HepG2 (cell line): ENCODE results near the gene SLC25A52. TPM values are rescaled to one million over a fixed set of nuclear protein-coding genes. Genes with fewer than 3 reads are reported as not detected.
"Not testable (repeated sequence)": the region's sequence is repeated elsewhere in the genome, so short reads cannot be mapped to it uniquely, and the experiment has no call there.

Experiments
- ATAC-seq: fragments of 200-7000 bp; cut with Tn5 transposase; 3 replicates; pipeline ENCODE4 v1.9.1; 2020; ENCODE audit warnings: mild to moderate bottlenecking, moderate library complexity
- BruUV-seq: library from RNA; stranded (reverse); fragments of 400-500 nt; replicated peaks from 2 replicates; lab custom pipeline; 2021; lab: Mats Ljungman, UMichigan
- CTCF ChIA-PET: fragments of 300-600 bp; formaldehyde crosslinking; extraction: SDS; loops from one replicate; lab custom pipeline; 2021; ENCODE audit warnings: low total read pairs, inconsistent platforms, low intra/inter-chr PET ratio; lab: Yijun Ruan, JAX
- POLR2A ChIA-PET: fragments of 350-600 bp; sonication (Branson Sonifier 250); formaldehyde crosslinking; loops from one replicate; lab custom pipeline; 2020; ENCODE audit warnings: antibody characterized with exemption, inconsistent platforms; lab: Yijun Ruan, JAX
- DNase-seq: peaks from one replicate; pipeline ENCODE4 v3.0.0-alpha.2; 2015; ENCODE audit warnings: low spot score
- FAIRE-seq: peaks from 3 replicates; lab custom pipeline; 2011; peaks lifted over from hg19 to GRCh38; lab: Jason Lieb, UNC
- H2AFZ ChIP-seq: one replicate; pipeline ENCODE4 v1.6.1; 2011; ENCODE audit warnings: low read length, inconsistent platforms
- H3K27ac ChIP-seq: fragments of 300-600 bp; 3 replicates; pipeline ENCODE4 v1.8.0; 2011; ENCODE audit warnings: mixed run types, mild to moderate bottlenecking, mixed read lengths, low read length, inconsistent platforms; ENCODE audit not compliant: insufficient read depth; ENCODE audit errors: extremely low read length
- H3K27me3 ChIP-seq, 2 experiments: fragments of 200-600 bp in 1 of 2; 2 replicates in 1 of 2; 3 replicates in 1 of 2; pipeline versions ENCODE4 v1.6.0 to v1.8.0; 2011; ENCODE audit warnings: low read length in 2 of 2, mild to moderate bottlenecking in 2 of 2, moderate library complexity in 2 of 2, inconsistent platforms in 1 of 2; ENCODE audit not compliant: insufficient read depth in 2 of 2, control insufficient read depth in 1 of 2
- H3K36me3 ChIP-seq, 2 experiments: fragments of 200-600 bp in 1 of 2; replicated peaks in 1 of 2; 2 replicates in 1 of 2; 3 replicates in 1 of 2; pipeline versions ENCODE4 v1.5.1 to v1.8.0; 2011; ENCODE audit warnings: low read length in 2 of 2, inconsistent platforms in 1 of 2; ENCODE audit not compliant: insufficient read depth in 2 of 2, control insufficient read depth in 1 of 2
- H3K4me1 ChIP-seq: 2 replicates; pipeline ENCODE4 v1.5.1; 2012; ENCODE audit warnings: low read length, inconsistent platforms; ENCODE audit not compliant: insufficient read depth
- H3K4me2 ChIP-seq: 2 replicates; pipeline ENCODE4 v1.6.0; 2011; ENCODE audit warnings: low read depth, low read length, inconsistent platforms
- H3K4me3 ChIP-seq, 3 experiments: fragments of 200-600 bp in 1 of 3; sonication (generic), shearing (Covaris generic) in 1 of 3; replicated peaks in 1 of 3; 2 replicates each; pipeline ENCODE4 v1.5.1; 2011 to 2016; ENCODE audit warnings: low read length in 3 of 3, inconsistent platforms in 2 of 3, low read depth in 2 of 3, mild to moderate bottlenecking in 2 of 3, control low read depth in 1 of 3, mixed read lengths in 1 of 3; ENCODE audit not compliant: insufficient read depth in 1 of 3
- H3K79me2 ChIP-seq: one replicate; pipeline ENCODE4 v1.6.1; 2011; ENCODE audit warnings: low read length, inconsistent platforms; ENCODE audit not compliant: insufficient read depth
- H3K9ac ChIP-seq: 2 replicates; pipeline ENCODE4 v1.6.0; 2011; ENCODE audit warnings: mild to moderate bottlenecking, low read depth, low read length, inconsistent platforms; ENCODE audit not compliant: insufficient read depth
- H3K9me3 ChIP-seq: 2 replicates; pipeline ENCODE4 v1.5.1; 2012; ENCODE audit warnings: mild to moderate bottlenecking, low read length
- H4K20me1 ChIP-seq: 2 replicates; pipeline ENCODE4 v1.6.0; 2011; ENCODE audit warnings: inconsistent platforms, mild to moderate bottlenecking, low read length, moderate library complexity; ENCODE audit not compliant: insufficient read depth
- SSRP1 ChIP-seq: IDR thresholded peaks from 2 replicates; pipeline ENCODE4 v1.6.1; 2016; ENCODE audit warnings: control low read depth
- UBTF ChIP-seq: sonication (generic); formaldehyde crosslinking; IDR thresholded peaks from 2 replicates; pipeline ENCODE4 v1.4.0; 2020; ENCODE audit warnings: mild to moderate bottlenecking, missing genetic modification reagents
- ZNF704 ChIP-seq: sonication (generic); formaldehyde crosslinking; IDR thresholded peaks from 2 replicates; pipeline ENCODE4 v1.8.1; 2023; ENCODE audit warnings: mild to moderate bottlenecking, inconsistent platforms, moderate library complexity, missing genetic modification reagents, borderline replicate concordance
- WGBS: methylation state at CpG from one replicate; pipeline ENCODE4 v1.1.6; 2017; ENCODE audit warnings: low lambda C conversion rate; 5-methylcytosine and 5-hydroxymethylcytosine counted together
- in situ Hi-C: cut with HindIII; loops from 2 replicates; pipeline ENCODE4 v1.10.0; 2017; ENCODE audit warnings: low pct_unique_long_range_greater_than_20kb; ENCODE audit not compliant: extremely low pct_ligation_motif_present
- intact Hi-C: fragments of 100-400 bp; cut with micrococcal nuclease; formaldehyde crosslinking; loops from one replicate; pipeline ENCODE4 v1.10.0; 2022; ENCODE audit not compliant: unreplicated experiment
- polyA plus RNA-seq, 8 experiments: library from polyadenylated mRNA; depleted of rRNA in 3 of 8; stranded (reverse) in 7 of 8; unstranded in 1 of 8; fragments of >200 nt; fragmentation: Illumina TruSeq in 4 of 8; extraction: Trizol in 4 of 8; gene quantifications; 2 replicates each; pipeline versions ENCODE4 v1.2.1 to v1.2.3, GENCODE V29; 2011 to 2016; ENCODE audit warnings: low read depth in 4 of 8, missing spikeins in 1 of 8, mixed read lengths in 1 of 8; ENCODE audit not compliant: insufficient read depth in 1 of 8
- total RNA-seq, 5 experiments: library from RNA; depleted of rRNA; stranded (reverse); fragments of >200 nt; fragmentation: Illumina TruSeq; extraction: Trizol; gene quantifications; 2 replicates each; pipeline ENCODE4 v1.2.3, GENCODE V29; 2016; ENCODE audit warnings: low read depth in 1 of 5

SLC25A52 gene
- total and polyA plus RNA-seq, 2 of the 13 experiments (the other 11 are each of a cell fraction or from before 2014, with no cell fraction given) = 0.46 TPM; not detected in 1

GRCh38 chr18:31760695-31761094, at the start of gene SLC25A52 (continued):
- TF ChIP-seq ZNF704 (CRISPR knock-in tag) (no peak), SSRP1 (no peak), UBTF (CRISPR knock-in tag) (no peak)

GRCh38 chr18:31809049-31809448, 48.4 kb upstream of the SLC25A52 start:
- DNase-seq, H3K4me1 ChIP-seq, POLR2A ChIA-PET, BruUV-seq, CTCF ChIA-PET, intact Hi-C loops, in situ Hi-C loops, H2AFZ ChIP-seq, ATAC-seq, H3K27ac ChIP-seq, FAIRE-seq, H4K20me1 ChIP-seq, H3K27me3 ChIP-seq, H3K4me2 ChIP-seq, H3K4me3 ChIP-seq, H3K9me3 ChIP-seq, H3K9ac ChIP-seq, H3K79me2 ChIP-seq, H3K36me3 ChIP-seq: not testable (repeated sequence)
- WGBS = 20% methylated on average over 4 of the region's 4 CpGs
